ENCODE measurements around the gene MEAK7.

Gene MEAK7

DNA sequence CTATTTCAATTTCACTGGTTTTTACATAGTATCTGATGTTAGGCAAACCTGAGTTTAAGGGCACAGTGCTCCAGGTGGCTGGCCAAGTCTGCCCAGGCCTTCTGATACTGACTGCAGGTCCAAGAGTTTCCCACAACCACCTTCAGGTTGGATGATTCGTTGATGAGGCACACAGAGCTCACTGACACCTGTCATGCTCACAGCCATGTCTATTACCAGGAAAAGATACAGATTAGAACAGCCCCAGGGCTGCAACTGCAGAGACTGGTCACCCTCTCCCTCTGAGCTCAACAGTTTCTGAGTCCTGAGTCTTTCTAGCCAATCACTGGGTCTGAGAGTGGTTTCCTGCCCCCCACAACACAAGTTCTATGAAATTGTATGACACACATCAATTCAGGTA is 37.2 kb downstream of the MEAK7 start:
- no peak for DNase-seq

DNA sequence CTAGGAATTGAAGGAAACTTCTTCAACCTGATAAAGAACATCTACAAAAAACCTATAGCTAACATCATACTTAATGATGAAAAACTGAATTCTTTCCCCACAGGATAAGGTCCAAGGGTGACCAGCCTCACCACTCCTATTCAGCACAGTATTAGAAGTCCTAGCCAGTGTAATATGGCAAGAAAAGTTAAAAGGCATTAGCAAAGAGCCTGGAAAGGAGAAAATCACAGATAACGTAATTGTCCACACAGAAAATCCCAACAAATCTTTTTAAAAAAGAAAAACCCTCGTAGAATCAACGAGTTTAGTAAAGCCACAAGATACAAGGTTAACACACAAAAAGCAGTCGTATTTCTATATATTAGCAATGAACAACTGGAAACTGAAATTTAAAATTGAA is 37.8 kb downstream of the MEAK7 start:
- DNase-seq = no peak

DNA sequence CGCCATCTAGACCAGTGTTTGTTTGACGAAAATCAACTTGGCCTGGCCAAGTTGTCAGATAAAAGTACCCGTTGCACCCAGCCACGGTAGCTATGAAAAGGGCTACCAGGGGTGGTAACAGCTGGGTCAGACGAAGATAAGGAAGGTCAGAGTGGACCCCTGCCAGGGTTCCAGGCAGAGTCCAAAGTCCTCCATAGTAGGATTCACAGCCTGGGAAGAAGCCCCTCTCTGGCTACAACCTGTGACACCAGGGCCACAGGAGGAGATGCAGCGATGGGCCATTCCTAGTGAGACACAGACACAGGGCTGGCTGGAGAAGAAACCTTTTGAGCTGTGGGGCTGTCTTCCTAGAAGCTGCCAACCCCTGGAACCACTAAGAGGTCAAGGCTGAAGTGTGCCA is 39.3 kb downstream of the MEAK7 start:
- no peak for DNase-seq

DNA sequence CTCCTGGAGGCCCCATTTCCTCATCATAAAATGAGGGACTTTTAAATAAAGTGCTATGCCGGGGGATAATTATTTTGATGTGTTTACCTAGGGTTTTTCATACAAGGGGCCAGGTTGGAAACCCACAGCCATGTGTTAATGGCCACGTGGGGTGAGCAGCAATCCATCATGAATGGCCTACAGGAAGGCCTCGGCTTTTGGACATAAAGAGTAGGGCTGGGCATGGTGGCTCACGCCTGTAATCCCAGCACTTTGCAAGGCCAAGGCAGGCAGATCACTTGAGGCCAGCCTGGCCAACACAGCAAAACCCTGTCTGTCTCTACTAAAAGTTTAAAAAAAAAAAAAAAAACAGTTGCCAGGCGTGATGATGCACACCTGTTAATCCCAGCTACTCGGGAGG is 40.3 kb downstream of the MEAK7 start:
- no peak for DNase-seq

DNA sequence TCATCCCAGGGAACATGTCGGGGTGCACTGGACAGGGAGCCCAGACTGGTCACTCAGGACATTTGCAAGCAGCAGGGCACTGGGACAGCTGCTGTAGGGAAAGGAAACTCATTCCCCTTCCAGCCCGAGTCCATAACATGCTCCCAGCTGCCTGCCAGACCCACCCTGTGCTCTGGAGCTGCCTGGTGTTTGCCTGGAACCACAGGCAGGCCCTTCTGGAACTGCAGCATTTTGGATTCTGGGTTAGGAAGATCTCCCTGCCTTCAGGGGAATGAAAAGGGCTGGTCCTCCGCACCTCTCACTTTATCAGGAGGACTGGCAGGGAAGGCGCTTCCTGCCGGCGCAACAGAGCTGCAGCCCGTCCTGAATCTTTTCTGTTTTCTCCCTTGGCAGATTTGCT is 41.2 kb downstream of the MEAK7 start:
- DNase-seq = no peak

DNA sequence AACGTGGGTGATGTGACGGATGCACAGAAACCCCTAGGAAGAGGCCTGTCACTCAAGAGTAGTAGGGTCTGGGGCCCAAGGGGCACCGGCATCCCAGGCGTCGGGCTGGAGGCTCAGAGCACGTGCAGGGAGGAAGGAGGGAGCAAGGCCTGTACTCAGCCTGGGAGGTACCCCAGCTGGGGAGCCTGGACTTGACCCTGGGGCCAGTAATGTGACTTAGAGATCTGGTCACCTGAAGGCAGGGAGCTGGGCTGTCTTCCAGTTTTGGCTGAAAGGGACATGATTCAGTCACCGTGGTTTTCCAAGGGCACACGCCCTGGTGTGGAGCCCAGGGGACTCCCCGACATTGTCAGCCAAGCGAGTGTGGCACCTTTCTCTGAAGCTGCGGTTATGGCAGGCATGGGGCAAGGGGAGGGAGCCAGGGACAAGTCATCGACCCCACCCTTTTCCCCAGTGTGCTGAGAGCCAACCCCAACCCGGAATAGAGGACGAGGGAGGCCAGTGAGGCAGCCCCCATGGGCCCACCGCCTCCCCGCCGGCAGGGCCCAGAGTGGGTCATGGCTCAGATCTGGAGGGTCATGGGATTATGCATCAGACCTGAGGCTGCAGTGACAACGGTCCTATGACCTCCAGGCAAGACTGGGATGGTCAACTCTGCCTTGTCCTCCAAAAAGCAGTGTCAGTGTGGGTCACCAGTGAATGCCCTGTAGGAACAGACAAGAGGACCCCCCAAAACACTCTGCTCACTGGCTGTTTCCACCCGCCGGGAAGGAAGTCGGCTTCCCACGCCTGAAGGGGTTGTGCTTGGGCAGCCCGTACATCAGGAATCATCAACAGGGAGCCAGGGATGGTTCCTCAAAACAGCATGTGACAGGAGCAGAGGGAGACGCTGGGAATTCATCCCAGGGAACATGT is 41.9 kb downstream of the MEAK7 start:
- DNase-seq = no peak

DNA sequence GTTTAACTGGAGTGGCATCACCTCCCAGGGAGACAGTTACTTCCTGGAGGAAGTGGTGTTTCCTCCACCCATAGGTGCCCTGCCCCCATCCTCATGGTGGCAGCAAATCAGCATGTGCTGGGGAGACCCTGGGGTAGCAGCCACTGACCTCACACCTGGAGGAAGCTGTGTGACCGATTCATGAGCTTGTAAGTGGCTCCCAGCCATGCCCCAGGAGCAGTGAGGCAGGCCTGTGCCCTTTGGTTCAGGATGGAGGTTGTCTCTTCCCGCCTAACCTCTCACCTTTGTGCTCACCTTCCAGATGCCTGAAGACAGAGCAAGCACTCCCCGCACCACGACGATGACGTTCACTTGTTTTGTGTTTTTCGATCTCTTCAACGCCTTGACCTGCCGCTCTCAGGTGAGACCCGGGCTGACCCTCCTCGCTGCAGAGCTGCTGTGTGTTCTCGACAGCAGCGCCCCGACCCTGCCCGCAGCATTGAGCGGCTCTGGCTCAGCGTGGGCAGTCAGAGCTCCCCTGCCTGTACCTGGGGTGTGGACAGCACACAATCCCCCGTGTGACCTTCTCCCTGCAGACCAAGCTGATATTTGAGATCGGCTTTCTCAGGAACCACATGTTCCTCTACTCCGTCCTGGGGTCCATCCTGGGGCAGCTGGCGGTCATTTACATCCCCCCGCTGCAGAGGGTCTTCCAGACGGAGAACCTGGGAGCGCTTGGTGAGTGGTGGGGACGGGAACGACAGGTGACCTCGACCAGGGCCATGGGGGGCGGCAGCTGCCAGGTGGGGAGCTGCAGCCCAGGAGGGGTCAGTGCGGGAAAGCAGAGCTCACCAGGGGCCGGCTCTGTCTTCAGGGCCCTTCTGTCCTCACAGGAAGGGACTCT is 42.8 kb downstream of the MEAK7 start:
- DNase-seq = no peak

DNA sequence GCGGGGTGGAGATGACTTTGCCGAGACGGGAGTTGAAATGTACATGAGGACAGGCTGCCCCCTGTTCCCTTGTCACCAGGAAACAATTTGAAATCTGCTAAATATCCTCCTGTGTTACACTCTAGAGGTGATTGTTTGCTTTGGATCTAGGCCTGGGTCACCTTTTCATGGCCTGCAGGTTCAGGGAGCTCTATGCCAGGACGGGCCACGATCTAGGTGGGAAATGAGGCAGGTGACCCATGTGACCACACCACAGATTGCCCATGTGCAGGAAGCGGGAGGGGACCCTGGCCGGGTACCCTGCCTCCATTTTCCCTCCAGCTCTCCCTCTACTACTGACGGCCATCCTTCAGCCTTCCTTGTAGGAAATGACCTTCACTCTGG is 43.4 kb downstream of the MEAK7 start:
- no peak for DNase-seq

DNA sequence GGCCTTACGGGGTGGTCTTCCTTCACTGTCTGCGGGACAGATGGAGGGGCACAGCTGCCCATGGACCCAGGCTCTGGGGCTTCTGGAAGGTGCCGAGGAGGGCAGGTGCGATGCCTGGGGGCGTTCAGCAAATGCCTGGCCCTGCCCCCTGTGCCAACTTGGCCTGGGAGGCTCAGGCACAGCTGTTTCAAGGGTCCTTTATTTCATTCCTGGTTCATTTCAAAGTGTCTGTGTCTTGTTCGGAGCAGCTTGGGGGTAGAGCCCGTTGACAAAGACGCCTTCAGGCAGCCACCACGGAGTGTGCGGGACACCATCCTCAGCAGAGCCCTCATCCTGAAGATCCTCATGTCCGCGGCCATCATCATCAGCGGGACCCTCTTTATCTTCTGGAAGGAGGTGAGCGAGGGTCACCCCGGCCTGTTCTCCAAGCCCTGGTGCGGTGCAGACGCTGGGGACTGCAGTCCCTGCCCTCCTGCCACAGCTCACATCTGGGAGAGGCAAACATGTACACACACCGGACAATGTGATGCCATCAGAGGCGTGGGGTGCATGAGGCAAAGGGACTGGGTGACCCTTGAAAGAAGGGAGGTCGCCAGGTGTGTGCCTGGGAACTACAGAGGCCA is 43.9 kb downstream of the MEAK7 start:
- no peak for DNase-seq

DNA sequence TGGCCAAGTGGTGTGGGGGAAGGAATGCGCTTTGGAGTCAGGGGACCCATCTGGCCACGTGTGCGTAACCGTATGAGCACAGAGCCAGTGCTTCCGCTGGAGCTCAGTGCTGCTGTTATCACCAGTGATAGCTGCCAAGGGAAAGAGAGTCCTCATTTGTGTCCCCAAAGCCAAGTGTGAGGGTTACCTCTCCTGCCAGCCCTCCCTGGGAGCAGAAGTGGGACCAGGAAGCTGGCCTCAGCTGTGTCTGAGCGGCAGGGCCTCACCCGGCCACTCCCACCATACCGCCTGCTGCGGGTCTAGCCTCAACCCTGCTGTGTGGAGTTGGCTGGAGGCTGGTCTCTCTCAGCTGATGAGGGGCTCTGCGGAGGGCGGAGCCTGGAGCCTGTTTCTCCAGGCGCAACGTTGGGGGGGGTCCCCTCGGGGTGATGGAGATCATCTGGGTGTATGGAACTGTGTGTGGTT is 44.5 kb downstream of the MEAK7 start:
- no peak for DNase-seq

DNA sequence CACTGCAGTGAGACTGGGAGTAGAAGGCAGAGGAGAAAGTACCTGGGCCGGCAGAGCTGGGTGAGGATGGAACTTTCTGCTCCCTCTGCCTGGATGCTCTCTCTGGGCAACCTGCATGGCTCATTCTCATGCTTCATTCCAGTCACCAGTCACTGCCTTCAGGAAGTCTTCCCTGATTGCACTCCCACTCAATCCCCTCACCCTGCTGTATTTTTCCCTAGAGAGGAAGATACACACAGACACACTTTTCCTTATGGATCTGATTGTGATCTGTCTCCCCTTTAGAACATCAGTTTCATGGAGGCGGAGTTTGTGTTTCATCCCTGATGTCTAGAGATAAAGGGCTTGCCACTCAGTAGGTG is 44.9 kb downstream of the MEAK7 start:
- DNase-seq = no peak

DNA sequence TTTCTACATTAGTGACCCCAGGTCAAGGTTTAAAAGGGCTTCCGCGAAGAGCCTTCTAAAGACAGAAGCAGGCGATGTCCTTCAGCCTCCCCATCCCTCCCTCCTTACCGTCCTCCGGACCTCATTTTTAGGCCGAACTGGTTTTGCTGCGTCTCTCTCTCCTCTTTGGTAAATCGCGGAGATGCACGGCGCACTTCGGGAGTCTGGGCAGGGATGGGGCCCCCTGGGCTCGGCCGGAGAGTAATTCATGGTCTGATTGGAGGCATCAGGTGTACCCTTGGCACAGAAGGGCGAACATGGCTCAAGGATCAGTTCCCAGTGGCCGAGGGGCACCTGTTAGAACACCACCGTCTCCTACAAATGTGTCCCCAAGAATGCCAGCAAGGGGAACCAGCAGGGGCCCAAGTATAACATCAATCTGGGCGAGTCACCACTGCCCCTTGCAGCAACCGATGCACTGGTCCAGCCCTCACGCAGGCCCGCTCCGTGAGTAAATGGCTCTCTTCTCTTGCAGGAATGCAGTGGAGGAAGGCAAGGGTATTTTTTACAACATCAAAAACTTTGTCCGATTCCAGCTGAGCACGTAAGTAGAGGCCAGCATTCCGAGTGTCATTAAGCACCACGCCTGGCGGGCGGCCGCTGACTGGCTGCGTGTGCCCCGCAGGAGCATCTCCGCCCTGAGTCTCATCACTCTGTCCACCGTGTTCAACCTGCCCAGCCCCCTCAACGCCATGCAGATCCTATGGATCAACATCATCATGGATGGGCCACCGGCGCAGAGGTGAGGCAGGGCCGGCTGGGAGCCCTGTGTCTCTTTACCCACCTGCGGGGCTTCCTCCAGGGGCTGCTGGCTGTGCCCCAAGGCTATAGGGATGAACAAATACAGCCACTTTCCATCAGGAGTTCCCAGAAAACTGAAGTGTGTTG is 45.6 kb downstream of the MEAK7 start:
- DNase-seq = no peak

DNA sequence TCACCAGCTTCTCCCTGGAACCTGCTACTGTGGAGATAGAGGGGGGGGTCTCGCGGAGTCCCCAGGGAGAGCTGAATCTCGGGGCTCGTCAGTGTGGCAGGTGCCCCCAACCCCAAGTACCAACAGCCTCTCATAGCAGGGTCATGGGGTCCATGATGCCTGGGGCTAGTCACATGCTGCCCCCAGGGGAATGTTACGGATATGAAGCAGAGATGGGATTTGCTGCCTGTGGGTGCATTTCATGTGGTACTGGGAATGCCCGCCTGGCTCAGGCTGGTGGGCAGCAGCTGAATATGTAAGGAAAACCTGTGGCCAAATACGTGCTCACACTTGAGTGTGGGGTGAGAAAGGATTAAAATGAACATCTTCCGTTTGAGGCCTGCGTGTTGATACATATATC is 49.4 kb downstream of the MEAK7 start:
- no peak for DNase-seq

Measured in right kidney (tissue), 1 donor.